Tibial nerve (tissue), 3 donors: ENCODE data around the gene SUGCT.

Experiments used
- CTCF ChIP-seq, 5 experiments: fragments of 200-600 bp in 3 of 5; fragments of 450-650 bp in 2 of 5; sonication (generic) in 3 of 5; IDR thresholded peaks; one replicate each; pipeline ENCODE4 v1.5.1; 2016 to 2019; ENCODE audit warnings: antibody characterized with exemption in 5 of 5, mild to moderate bottlenecking in 3 of 5, moderate library complexity in 2 of 5
- POLR2A ChIP-seq, 2 donors: fragments of 450-650 bp; IDR thresholded peaks; one replicate each; pipeline ENCODE4 v1.6.1; 2017; ENCODE audit warnings: antibody characterized with exemption in 2 of 2, mild to moderate bottlenecking in 2 of 2, moderate library complexity in 2 of 2

GRCh38 chr7:40470817-40471216 lies 336.0 kb downstream of the SUGCT start:
- TF ChIP-seq CTCF (IDR thresholded peaks at IDR 0.05) (no peak), POLR2A (IDR thresholded peaks at IDR 0.05) (no peak)
